Liver (tissue), 3 donors: Measurements from ENCODE around the gene ARHGEF12.

Source experiments
- JUND ChIP-seq, 2 donors: IDR thresholded peaks; 2 replicates each; pipeline ENCODE4 v1.6.1; 2016; ENCODE audit warnings: antibody characterized with exemption in 2 of 2
- RAD21 ChIP-seq, 2 donors: IDR thresholded peaks; 2 replicates each; pipeline ENCODE4 v1.6.1; 2016; ENCODE audit warnings: antibody characterized with exemption in 2 of 2, mild to moderate bottlenecking in 2 of 2
- SP1 ChIP-seq: IDR thresholded peaks from 2 replicates; pipeline ENCODE4 v1.6.1; 2018; ENCODE audit warnings: antibody characterized with exemption, mild to moderate bottlenecking
- YY1 ChIP-seq: IDR thresholded peaks from 2 replicates; pipeline ENCODE4 v1.6.1; 2016; ENCODE audit warnings: antibody characterized with exemption, mild to moderate bottlenecking
- TF ChIP-seq, protein P1 (sequence below): fragments of 150-350 bp; IDR thresholded peaks from 2 replicates; pipeline ENCODE4 v1.5.1; 2017; ENCODE audit warnings: improper control_type of control experiment, low read depth, low read length; ENCODE audit not compliant: missing input control
- TF ChIP-seq, protein P2 (sequence below): IDR thresholded peaks from 2 replicates; pipeline ENCODE4 v1.6.1; 2016; ENCODE audit warnings: antibody characterized with exemption, mild to moderate bottlenecking
- donor health status: healthy.
- donor health status: healthy.

DNA sequence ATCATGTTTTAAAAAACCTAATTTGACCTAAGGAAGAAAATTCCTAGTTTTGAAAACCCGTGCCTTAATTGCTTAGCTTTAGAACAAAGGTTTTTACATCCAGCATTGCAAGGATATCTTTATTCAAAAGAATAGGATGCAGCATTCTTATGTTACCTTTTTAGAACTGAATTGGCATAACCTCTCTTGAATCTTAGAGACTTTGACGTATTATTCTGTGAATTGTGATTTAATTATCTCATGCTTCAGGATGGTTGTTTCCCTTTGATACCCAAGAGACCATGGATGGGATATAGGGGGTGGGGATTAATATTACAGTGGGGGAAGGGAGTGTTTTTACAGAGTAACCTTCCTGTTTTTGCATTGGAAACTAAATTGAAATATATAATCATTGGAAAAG is 49.4 kb downstream of the ARHGEF12 start:
- TF ChIP-seq, protein P1, sequence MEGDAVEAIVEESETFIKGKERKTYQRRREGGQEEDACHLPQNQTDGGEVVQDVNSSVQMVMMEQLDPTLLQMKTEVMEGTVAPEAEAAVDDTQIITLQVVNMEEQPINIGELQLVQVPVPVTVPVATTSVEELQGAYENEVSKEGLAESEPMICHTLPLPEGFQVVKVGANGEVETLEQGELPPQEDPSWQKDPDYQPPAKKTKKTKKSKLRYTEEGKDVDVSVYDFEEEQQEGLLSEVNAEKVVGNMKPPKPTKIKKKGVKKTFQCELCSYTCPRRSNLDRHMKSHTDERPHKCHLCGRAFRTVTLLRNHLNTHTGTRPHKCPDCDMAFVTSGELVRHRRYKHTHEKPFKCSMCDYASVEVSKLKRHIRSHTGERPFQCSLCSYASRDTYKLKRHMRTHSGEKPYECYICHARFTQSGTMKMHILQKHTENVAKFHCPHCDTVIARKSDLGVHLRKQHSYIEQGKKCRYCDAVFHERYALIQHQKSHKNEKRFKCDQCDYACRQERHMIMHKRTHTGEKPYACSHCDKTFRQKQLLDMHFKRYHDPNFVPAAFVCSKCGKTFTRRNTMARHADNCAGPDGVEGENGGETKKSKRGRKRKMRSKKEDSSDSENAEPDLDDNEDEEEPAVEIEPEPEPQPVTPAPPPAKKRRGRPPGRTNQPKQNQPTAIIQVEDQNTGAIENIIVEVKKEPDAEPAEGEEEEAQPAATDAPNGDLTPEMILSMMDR = no peak
- TF ChIP-seq SP1 (no peak), YY1 (no peak), JUND (IDR thresholded peaks at IDR 0.05) (no peak), RAD21 (IDR thresholded peaks at IDR 0.05) (no peak)
- TF ChIP-seq, protein P2, sequence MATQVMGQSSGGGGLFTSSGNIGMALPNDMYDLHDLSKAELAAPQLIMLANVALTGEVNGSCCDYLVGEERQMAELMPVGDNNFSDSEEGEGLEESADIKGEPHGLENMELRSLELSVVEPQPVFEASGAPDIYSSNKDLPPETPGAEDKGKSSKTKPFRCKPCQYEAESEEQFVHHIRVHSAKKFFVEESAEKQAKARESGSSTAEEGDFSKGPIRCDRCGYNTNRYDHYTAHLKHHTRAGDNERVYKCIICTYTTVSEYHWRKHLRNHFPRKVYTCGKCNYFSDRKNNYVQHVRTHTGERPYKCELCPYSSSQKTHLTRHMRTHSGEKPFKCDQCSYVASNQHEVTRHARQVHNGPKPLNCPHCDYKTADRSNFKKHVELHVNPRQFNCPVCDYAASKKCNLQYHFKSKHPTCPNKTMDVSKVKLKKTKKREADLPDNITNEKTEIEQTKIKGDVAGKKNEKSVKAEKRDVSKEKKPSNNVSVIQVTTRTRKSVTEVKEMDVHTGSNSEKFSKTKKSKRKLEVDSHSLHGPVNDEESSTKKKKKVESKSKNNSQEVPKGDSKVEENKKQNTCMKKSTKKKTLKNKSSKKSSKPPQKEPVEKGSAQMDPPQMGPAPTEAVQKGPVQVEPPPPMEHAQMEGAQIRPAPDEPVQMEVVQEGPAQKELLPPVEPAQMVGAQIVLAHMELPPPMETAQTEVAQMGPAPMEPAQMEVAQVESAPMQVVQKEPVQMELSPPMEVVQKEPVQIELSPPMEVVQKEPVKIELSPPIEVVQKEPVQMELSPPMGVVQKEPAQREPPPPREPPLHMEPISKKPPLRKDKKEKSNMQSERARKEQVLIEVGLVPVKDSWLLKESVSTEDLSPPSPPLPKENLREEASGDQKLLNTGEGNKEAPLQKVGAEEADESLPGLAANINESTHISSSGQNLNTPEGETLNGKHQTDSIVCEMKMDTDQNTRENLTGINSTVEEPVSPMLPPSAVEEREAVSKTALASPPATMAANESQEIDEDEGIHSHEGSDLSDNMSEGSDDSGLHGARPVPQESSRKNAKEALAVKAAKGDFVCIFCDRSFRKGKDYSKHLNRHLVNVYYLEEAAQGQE = no peak
